ENCODE measurements around the gene KIAA1586. TPM values are rescaled to one million over a fixed set of nuclear protein-coding genes. Genes with fewer than 3 reads are reported as not detected.

KIAA1586 gene
- total RNA-seq, 4 donors from 2014 or later: 3.1 to 6.4 (median 4.8) TPM

DNA sequence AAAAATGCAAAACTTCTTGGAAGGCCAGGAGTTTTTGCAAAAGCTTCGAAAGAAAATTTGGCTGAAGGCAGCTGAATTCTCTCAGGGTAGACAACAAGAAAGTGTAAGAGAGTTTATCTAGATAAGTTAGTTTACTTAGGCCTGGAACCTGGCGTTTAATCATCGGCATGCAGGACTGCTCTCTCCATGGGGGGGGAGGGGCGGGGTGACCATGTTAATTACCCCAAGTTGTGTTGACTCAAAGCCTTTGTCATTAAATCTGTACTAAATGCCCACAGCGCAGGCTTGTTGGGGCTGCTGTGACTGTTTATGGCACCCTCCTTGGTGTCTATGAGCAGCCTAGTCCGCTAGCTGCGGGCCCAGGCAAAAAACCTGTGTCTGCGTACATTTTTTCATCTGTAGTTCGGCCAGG, 23.4 kb downstream of the KIAA1586 start:
- Histone ChIP-seq H3K27ac (no peak overlapping the region), H3K36me3 (no peaks in the 10 kb centered on the region), H3K9me3 (no peaks in the 10 kb centered on the region), H3K4me1 (no peaks in the 10 kb centered on the region), H3K27me3 (no peaks in the 10 kb centered on the region), H3K4me3 (no peak overlapping the region)
- no peak for DNase-seq (ENCODE audit: low spot score in 2 of 2)
- WGBS: 91% methylated on average over 9 of the region's 9 CpGs
- TF ChIP-seq EP300 (IDR thresholded peaks at IDR 0.05) (no peak), POLR2AphosphoS5 (IDR thresholded peaks at IDR 0.05) (no peak)
- TF ChIP-seq, protein P1, sequence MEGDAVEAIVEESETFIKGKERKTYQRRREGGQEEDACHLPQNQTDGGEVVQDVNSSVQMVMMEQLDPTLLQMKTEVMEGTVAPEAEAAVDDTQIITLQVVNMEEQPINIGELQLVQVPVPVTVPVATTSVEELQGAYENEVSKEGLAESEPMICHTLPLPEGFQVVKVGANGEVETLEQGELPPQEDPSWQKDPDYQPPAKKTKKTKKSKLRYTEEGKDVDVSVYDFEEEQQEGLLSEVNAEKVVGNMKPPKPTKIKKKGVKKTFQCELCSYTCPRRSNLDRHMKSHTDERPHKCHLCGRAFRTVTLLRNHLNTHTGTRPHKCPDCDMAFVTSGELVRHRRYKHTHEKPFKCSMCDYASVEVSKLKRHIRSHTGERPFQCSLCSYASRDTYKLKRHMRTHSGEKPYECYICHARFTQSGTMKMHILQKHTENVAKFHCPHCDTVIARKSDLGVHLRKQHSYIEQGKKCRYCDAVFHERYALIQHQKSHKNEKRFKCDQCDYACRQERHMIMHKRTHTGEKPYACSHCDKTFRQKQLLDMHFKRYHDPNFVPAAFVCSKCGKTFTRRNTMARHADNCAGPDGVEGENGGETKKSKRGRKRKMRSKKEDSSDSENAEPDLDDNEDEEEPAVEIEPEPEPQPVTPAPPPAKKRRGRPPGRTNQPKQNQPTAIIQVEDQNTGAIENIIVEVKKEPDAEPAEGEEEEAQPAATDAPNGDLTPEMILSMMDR (IDR thresholded peaks at IDR 0.05): no peak

DNA sequence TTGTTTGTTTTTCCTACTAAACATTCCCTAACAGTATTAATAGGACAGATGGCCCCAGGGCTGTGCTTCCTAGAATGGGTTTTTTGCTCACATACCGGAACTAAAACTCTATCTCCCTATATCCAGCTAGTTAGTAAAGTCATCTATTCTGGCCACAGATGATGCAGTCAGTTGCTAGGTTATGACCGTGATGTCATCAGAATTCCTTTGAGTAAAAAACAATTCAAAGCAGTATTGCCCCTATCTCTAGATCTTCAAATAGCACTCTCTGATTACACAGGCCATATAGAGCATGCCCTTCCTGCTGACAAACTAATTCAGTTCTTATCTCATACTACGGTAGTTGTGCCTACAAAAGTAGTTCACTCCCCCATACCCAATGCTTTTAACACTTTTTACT, 25.6 kb downstream of the KIAA1586 start:
- DNase-seq (ENCODE audit: low spot score in 2 of 2): no peak
- Histone ChIP-seq H3K4me1 (no peaks in the 10 kb centered on the region), H3K4me3 (no peak overlapping the region), H3K27me3 (no peaks in the 10 kb centered on the region), H3K9me3 (no peaks in the 10 kb centered on the region), H3K27ac (no peak overlapping the region), H3K36me3 (no peaks in the 10 kb centered on the region)
- 87% methylated on average over 3 of the region's 3 CpGs for WGBS
- no peak for TF ChIP-seq EP300 (IDR thresholded peaks at IDR 0.05)
- no peak for TF ChIP-seq POLR2AphosphoS5 (IDR thresholded peaks at IDR 0.05)
- TF ChIP-seq POLR2A (IDR thresholded peaks at IDR 0.05): no peak
- TF ChIP-seq, protein P1 (IDR thresholded peaks at IDR 0.05): no peak

DNA sequence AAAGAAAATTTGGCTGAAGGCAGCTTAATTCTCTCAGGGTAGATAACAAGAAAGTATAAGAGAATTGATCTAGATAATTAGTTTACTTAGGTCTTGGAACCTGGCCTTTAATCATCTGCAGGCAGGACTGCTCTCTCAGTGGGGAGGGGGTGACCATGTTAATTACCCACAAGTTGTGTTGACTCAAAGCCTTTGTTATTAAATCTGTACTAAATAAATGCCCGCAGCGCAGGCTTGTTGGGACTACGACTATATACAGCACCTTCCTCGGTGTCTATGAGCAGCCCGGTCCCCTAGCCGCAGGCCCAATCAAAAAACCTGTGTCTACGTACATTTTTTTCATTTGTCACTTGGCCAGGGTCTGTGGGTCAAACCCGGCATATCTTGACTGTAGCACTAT, 27.9 kb downstream of the KIAA1586 start:
- Histone ChIP-seq H3K27ac (no peak overlapping the region), H3K36me3 (no peaks in the 10 kb centered on the region), H3K4me1 (no peaks in the 10 kb centered on the region), H3K9me3 (no peaks in the 10 kb centered on the region), H3K27me3 (no peaks in the 10 kb centered on the region), H3K4me3 (no peak overlapping the region)
- no peak for DNase-seq (ENCODE audit: low spot score in 2 of 2)
- TF ChIP-seq, protein P1 (IDR thresholded peaks at IDR 0.05): no peak
- TF ChIP-seq POLR2A (IDR thresholded peaks at IDR 0.05): no peak
- WGBS: 99% methylated on average over 8 of the region's 8 CpGs

DNA sequence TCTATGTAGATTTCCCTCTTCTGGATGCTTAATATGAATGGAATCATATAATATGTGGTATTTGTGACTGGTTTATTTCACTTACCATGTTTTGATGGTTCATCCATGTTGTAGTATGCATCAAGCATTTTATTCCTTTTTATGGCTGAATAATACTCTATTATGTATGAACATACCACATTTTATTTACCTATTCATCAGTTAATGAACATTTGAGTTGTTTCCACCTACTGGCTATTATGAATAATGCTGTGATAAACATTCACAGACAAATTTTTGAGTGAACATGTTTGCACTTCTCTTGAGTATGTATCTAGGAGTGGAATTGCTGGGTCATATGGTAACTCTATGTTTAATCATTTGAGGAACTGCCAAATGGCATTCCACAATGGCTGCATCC, 28.6 kb downstream of the KIAA1586 start:
- H3K9me3 ChIP-seq: no peaks in the 10 kb centered on the region
- H3K4me1 ChIP-seq: no peaks in the 10 kb centered on the region
- H3K4me3 ChIP-seq: no peak overlapping the region
- no peak overlapping the region for H3K27ac ChIP-seq
- no peaks in the 10 kb centered on the region for H3K27me3 ChIP-seq
- no peak for DNase-seq (ENCODE audit: low spot score in 2 of 2)
- no peaks in the 10 kb centered on the region for H3K36me3 ChIP-seq
- TF ChIP-seq POLR2AphosphoS5 (IDR thresholded peaks at IDR 0.05) (no peak), EP300 (IDR thresholded peaks at IDR 0.05) (no peak), POLR2A (IDR thresholded peaks at IDR 0.05) (no peak)
- TF ChIP-seq, protein P1 (IDR thresholded peaks at IDR 0.05): no peak

DNA sequence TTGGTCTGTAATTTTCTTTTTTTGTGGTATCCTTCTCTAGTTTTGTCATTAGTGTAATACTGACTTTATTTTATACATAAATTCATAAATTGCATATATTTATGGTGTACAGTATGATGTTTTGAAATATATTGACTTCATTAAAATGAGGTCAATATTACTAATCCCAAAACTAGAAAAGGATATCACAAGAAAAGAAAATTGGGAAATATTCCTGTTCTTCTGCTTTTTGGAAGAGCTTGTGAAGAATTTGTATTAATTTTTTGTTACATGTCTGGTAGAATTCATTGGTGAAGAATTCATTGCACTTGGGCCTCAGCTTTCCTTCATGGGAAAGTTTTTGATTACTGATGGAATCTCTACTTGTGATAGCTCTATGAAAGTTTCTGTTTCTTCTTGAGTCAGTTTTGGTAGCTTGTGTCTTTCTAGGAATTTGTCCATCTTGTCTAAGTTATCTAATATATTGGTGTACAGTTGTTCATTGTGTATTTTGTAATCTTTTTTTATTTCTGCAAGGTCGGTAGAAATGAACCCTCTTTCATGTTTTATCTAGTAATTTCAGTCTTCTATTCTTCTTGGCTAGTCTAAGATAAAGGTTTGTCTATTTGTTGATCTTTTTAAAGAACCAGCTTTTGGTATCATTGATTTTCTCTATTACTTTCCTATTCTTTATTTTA, 32.2 kb downstream of the KIAA1586 start:
- Histone ChIP-seq H3K27me3 (no peaks in the 10 kb centered on the region), H3K36me3 (no peaks in the 10 kb centered on the region), H3K4me3 (no peak overlapping the region), H3K27ac (no peak overlapping the region), H3K4me1 (no peaks in the 10 kb centered on the region), H3K9me3 (no peaks in the 10 kb centered on the region)
- 97% methylated on average over 1 of the region's 1 CpG for WGBS
- no peak for DNase-seq (ENCODE audit: low spot score in 2 of 2)
- TF ChIP-seq, protein P1 (IDR thresholded peaks at IDR 0.05): no peak
- TF ChIP-seq POLR2AphosphoS5 (IDR thresholded peaks at IDR 0.05) (no peak), POLR2A (IDR thresholded peaks at IDR 0.05) (no peak), EP300 (IDR thresholded peaks at IDR 0.05) (no peak)
